EL (cell line): ENCODE results near the gene CFAP77.
"Not testable (repeated sequence)": the region's sequence is repeated elsewhere in the genome, so short reads cannot be mapped to it uniquely, and the experiment has no call there.

Experiments
- DNase-seq: peaks from one replicate; pipeline ENCODE4 v3.0.0-alpha.2; 2016

CFAP77 gene

DNA sequence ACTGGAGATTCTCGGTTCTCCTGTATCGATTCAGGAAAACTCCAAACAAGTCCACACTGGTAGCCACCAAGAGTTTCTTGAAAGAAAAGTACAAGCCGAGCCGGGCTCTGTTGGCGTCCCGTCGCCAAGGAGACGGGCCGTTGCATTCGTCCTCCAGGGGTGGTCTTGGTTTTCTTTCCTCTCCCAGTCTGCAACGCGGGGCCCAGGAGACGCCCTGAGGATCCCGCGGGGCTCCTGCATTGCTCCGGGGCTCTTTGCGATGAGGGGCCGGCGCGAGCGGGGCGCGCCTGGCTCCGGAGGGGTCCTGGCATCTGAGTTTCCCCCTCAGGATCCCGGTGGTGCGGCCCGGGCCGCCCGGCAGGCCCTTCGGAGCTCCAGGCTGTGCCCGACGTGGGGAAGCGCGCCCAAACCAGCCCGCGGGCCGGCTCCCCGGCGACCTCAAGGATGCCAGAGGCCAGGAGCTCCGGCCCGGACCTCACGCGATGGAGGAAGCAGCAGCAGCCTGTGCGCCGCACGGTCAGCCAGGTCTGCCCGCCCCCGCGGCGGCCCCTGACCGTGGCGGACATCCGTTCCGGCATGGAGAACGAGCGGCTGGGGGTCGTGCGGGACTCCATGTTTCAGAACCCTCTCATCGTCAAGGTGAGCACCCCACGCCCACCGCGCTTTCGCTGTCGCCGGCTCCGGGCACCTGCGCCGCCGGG lies at the start of gene CFAP77:
TSS of gene CFAP77 (plus strand) at position 384 of the 701 bp plus-strand sequence. CDS start at position 445, 61 bp downstream.
- peak; percentile 65 for DNase-seq

DNA sequence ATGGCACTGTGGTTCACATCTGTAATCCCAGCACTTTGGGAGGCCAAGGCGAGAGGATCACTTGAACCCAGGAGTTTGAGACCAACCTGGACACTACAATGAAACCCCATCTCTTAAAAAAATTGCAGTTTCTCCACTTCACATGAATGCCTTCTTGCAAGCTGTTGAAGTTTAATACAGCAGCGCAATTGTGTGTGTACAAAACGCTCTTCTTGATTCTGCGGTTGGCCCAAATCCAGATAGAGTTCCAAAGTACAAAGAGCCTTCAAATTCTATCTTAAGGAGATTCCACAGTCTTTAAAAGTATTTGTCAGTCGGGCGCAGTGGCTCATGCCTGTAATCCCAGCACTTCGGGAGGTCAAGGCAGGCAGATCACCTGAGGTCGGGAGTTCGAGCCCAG lies 45.9 kb upstream of the CFAP77 start:
- no peak for DNase-seq

GRCh38 chr9:132365986-132366385 lies 44.0 kb upstream of the CFAP77 start:
- no peak for DNase-seq

DNA sequence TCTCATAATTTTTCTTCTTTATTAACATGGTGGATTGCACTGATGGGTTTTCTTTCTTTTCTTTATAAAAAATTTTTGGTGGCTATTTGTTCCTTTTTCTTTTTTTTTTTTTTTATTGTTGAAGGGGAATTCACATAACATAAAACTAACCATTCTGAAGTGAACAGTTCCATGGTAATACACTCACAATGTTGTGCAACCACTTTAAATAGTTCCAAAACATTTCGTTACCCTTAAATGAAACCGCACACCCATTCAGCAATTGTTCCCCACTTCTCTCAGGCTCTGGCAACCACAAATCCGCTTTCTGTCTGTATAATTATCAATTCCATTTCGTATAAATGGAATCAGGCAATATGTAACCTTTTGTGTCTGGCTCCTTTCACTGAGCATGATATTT lies 43.5 kb upstream of the CFAP77 start:
- DNase-seq = no peak

DNA sequence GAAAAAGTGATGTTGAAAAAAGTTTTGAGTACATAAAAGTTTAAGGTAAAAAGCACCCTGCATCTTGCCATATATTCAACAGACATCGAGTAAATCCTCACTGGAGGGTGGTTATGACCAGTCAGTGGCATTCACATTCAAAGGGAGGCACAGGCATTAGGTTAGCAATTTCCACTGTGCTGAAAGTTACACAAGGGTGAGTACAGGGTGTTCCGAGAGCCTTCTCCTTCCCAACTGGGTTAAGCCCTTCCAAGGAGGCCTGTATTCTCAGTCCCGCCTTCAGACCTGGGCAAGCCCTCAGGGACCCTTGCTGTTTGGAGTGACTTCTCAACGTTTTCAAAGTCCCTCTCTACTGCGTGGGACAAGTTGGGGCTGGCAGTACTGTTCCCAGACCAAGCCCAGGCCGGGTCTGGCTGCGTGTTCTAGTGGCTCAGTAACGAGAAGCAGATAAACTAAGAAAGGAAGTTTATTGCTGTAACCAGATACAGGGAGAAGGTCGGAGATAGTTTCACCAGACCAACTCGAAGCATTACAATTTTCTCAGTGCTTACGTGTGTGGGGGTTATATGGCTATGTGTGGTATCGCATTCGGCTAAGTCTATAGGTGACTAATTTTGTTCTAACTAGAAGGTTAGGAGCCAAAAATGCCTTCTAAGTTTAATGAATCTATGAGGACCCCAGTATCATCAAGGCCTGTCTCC lies 42.2 kb upstream of the CFAP77 start:
- DNase-seq = no peak

GRCh38 chr9:132369421-132369820 lies 40.6 kb upstream of the CFAP77 start:
- DNase-seq = no peak

DNA sequence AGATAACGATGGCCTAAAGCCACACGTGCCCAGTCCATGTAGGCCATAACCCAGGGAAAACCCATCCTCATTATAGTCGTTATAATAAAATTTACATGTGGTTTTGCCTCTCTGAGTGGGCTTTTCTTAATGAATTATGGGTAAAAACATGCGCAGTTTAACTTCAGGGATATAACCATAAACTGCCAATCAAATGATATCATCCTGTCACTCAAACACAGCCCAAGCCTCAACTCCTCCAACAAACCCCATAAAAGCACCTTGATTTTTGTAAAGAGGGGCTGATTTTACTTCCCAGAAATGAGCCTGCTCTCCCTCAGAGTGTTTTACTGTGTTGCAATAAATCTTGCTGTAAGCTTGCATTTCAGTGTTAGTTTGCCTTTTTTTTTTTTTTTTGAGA lies 39.4 kb upstream of the CFAP77 start:
- DNase-seq = no peak

DNA sequence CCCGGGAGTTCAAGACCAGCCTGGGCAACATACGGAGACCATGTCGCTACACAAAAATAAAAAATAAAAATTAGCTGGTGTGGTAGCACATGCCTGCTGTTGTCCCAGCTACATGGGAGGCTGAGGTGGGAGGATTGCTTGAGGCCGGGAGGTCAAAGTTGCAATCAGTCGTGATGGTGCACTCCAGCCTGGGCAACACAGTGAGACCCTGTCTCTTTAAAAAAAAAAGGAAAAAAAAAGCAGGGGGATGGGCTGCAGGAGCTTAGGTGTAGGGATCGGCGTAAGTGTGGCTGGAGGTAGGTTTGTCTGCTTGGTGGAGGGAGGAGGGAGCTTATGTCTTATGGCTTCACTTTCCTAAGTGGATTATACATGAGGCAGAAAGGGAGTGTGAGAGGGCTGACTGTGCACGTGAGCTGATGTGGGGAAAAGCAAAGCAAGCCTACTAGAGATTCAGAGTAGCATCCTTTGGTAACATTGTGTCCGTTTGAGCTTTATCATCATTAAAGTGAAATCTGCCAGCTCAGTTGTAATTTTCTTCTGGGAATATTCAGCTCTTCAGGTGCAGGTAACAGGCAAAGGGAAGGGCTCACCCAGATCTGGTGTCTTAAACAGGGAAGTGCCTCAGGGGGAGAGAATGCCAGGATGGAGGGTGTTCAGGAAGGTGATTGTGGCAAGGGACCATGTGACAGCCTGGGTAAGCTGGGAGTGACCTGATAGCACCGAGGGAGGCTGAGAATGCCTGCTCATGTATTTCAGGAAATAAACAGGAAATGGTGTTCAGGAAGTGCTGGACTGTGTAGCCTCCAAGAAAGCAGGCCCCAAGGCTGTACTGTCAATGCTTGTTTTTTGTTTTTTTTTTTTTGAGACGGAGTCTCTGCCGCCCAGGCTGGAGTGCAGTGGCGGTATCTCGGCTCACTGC lies 37.6 kb upstream of the CFAP77 start:
- peak; percentile 45 for DNase-seq

- DNase-seq = not testable (repeated sequence)
Observed at GRCh38 chr9:132377769-132378168, 32.2 kb upstream of the CFAP77 start.

DNA sequence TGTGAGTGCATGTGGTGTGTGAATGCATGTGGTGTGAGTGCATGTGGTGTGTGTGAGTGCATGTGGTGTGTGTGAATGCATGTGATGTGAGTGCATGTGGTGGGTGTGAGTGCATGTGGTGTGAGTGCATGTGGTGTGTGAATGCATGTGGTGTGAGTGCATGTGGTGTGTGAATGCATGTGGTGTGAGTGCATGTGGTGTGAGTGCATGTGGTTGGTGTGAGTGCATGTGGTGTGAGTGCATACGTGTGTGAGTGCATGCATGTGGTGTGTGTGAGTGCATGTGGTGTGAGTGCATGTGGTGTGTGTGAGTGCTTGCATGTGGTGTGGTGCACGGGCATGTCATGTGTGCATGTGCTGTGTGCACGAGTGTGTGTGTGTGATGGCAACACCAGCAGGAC lies 31.6 kb upstream of the CFAP77 start:
- DNase-seq = not testable (repeated sequence)

DNA sequence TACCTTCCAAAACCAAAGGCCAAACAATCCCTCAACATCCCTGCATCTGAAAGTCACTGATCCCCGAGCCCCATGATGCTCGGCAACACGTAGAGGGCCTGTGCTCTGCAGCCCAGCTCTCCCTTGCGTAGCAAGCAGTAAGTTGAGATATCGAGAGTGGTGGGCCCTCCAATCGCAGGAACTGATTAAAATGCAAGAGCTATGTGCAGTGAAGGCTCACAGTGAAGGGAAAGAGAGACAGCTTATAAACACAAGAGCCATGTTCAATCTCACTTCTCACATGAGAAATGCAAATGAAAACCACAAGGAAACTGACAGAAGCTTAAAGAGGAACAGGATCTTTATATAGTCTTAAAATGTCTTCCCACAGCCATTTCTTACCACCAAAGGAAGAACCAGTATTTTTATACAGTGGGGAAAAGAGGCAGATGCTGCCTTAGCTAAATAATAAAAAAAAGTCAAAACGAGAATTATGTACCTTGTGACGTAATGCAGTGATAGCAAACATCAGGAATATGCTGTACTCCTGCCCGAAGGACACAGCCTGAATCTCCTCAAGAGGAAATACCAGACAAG lies 28.0 kb upstream of the CFAP77 start:
- no peak for DNase-seq

GRCh38 chr9:132383462-132383883 lies 26.5 kb upstream of the CFAP77 start:
- no peak for DNase-seq

- no peak for DNase-seq
Observed at GRCh38 chr9:132384376-132384775, 25.6 kb upstream of the CFAP77 start.

DNA sequence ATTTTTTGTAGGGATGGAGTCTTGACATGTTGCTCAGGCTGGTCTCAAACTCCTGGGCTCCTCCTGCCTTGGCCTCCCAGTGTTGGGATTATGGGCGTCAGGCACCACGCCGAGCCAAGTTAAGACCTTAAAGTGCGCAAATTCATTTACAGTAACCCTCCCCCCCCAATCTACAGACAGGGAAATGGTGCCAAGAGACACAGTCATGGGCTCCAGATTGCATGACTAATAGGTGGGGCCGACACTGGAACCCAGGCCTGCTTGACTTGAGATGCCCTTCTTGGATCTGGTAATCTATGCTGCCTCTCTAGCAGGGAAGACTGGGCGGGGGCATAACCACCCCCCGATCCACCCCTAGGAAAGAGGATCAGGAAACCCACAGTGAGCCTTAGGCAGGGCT lies 22.9 kb upstream of the CFAP77 start:
- no peak for DNase-seq

GRCh38 chr9:132390966-132391365 lies 19.0 kb upstream of the CFAP77 start:
- no peak for DNase-seq

GRCh38 chr9:132391449-132391848 lies 18.6 kb upstream of the CFAP77 start:
- DNase-seq = no peak

- no peak for DNase-seq
Observed at GRCh38 chr9:132395560-132395959, 14.5 kb upstream of the CFAP77 start.

- no peak for DNase-seq
Observed at GRCh38 chr9:132401824-132402223, 8.2 kb upstream of the CFAP77 start.

DNA sequence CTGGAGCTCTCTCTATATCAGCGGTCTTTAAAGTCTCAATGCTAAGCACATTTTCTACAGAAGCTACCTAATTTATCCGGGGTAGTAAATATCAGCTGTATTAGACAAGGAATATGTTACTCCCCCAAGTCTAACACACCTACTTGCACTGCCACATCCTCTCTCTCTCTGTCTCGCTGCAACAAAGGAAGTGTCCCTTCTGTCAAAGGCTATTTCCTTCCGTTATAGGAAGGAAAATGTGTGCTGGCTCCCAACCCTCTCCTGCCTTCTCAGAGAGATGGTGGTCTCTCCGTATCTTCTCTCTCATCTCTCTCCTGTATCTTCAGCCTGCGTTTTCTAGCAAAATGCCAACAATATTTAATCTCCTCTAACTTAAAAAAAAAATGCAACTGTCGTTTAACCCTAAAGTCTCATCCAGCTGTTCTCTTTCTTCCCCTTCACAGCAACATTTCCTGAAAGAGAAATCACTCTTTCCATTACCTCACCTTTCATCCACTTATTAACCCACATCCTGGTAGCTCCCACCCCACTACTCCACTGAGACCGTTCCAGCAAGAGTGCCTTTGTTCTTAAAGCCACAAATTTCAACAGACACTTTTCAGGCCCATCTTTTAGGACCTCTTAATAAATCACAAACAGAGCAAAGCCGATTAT lies 5.7 kb upstream of the CFAP77 start:
- DNase-seq = no peak

GRCh38 chr9:132406554-132407122 lies 3.4 kb upstream of the CFAP77 start, which contains the start of gene TTF1:
Gene TTF1, minus strand, starts transcription at chr9:132406840. Its CDS starts 4,019 bp downstream, at chr9:132402821.
- peak; percentile 90 for DNase-seq

DNA sequence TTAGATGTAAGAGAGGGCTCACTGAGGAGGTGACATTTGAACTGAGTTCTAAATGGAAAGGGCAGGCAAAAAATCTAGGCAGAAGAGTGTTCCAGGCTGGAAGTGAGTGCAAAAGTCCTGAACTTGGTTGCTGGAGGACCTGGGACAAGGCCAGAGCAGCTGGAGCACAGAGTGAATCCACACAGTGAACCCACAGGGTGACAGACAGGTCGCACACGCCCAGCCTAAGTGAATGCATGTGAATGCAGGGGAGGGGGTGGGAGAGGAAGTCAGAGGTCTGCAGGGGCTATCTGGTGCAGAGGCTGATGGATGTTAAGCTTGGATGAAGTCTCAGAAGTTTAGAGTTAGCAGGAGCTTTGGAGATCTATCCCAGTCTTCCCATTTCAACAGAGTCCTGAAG lies 2.8 kb upstream of the CFAP77 start:
- DNase-seq = no peak

GRCh38 chr9:132408521-132408920 lies 1.5 kb upstream of the CFAP77 start:
- DNase-seq = no peak
